NK-92 treated with Interleukin-12 subunit alpha and Interleukin-12 subunit beta, amount 100 ng/mL, for 24 hours (cell line): Measurements from ENCODE around the gene PPARD.
"Not testable (repeated sequence)": the region's sequence is repeated elsewhere in the genome, so short reads cannot be mapped to it uniquely, and the experiment has no call there.

Experiments
- DNase-seq: peaks from one replicate; lab custom pipeline; 2025; lab: John Stamatoyannopoulos, UW

The PPARD gene

DNA sequence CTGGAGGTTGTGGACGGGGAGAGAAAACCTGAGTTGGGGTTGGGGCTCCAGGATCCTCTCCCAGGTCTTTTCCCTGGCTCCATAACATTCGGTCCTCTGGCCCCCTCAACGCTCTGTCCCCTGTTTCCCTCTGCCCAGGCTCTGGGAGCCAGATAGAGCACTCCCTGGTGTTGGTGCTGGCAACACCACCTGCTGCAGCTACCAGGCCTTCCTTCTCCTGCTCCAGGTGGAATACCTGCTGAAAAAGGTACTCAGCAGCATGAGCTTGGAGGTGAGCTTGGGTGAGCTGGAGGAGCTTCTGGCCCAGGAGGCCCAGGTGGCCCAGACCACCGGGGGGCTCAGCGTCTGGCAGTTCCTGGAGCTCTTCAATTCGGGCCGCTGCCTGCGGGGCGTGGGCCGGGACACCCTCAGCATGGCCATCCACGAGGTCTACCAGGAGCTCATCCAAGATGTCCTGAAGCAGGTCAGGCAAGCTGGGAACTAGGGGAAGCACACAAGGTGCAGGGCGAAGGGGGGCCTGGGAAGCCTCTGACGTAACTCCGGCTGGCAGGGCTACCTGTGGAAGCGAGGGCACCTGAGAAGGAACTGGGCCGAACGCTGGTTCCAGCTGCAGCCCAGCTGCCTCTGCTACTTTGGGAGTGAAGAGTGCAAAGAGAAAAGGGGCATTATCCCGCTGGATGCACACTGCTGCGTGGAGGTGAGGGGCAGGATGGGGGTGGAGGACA, 30.1 kb upstream of the PPARD start:
- no peak for DNase-seq

GRCh38 chr6:35312807-35313206, 29.6 kb upstream of the PPARD start:
- DNase-seq, result no peak

- no peak for DNase-seq
These were observed 24.7 kb upstream of the PPARD start for GRCh38 chr6:35317483-35318195.

GRCh38 chr6:35318196-35319171, 23.9 kb upstream of the PPARD start:
- DNase-seq, result no peak

DNA sequence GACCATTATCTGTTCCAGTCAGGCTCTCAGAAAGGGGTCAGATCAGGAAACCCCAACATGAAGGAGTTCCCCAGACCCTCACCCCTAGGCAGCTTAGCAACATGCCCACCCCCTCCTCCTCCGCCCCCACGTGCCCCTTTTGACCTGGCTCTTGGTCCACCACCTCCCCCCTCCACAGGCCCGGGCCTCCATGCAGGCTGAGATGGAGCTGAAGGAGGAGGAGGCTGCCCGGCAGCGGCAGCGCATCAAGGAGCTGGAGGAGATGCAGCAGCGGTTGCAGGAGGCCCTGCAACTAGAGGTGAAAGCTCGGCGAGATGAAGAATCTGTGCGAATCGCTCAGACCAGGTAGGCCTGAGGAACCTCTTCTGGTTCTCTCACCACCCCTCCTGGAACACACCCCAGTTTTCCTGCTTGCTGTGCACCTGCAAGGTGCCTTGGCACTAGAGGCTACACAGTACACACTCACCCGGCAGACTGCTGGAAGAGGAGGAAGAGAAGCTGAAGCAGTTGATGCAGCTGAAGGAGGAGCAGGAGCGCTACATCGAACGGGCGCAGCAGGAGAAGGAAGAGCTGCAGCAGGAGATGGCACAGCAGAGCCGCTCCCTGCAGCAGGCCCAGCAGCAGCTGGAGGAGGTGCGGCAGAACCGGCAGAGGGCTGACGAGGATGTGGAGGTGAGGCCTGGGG, 22.9 kb upstream of the PPARD start:
- no peak for DNase-seq

- DNase-seq, result no peak
These were observed 22.3 kb upstream of the PPARD start for GRCh38 chr6:35320031-35320410.

GRCh38 chr6:35321091-35321490, 21.3 kb upstream of the PPARD start:
- no peak for DNase-seq

DNA sequence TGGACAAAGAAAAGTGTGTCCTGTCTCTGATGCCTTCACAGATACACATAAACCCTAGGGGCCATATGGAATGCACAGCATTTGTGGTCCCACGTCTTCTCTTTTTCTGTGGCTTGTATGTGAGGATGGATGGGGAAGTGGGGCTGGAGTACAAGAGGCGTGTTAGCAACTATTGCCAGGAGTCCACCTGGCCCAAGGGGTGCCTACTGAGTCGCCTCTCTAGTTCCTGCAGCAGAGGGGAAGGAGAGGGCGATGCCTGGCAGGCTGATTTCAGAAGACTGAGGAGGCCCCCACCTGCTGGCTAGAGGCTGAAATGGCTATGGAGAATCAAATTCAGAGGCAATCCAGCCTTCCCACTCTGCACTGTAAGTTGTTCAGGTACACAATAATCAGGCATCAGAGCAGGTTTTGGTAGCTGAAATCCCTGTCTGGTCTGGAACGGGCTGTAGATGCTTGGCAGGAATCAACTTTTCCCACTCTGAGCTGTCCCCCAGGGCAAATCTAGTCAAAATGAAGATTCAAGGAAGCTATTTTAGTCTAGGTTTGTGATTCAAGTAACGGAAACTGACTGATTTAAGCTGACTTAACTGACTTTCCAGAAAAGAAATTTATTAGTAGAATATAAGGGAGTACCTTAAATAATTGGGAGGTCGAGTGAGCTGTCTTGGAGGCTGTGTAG, 14.9 kb upstream of the PPARD start:
- peak; percentile 69 for DNase-seq

GRCh38 chr6:35328108-35328723, 14.1 kb upstream of the PPARD start:
- no peak for DNase-seq

- not testable (repeated sequence) for DNase-seq
These were observed 13.4 kb upstream of the PPARD start for GRCh38 chr6:35328965-35329364.

- no peak for DNase-seq
These were observed 11.7 kb upstream of the PPARD start for GRCh38 chr6:35330541-35331119.

- DNase-seq, result not testable (repeated sequence)
These were observed 10.1 kb upstream of the PPARD start for GRCh38 chr6:35332074-35332887.

GRCh38 chr6:35341557-35341956, 801 bp upstream of the PPARD start:
- DNase-seq, result no peak

- no peak for DNase-seq
These were observed 905 bp downstream of the PPARD start for GRCh38 chr6:35343092-35343834.

- no peak for DNase-seq
These were observed 1.6 kb downstream of the PPARD start for GRCh38 chr6:35343835-35344550.

- DNase-seq, result no peak
These were observed 9.1 kb downstream of the PPARD start for GRCh38 chr6:35351422-35351821.

- no peak for DNase-seq
These were observed 10.4 kb downstream of the PPARD start for GRCh38 chr6:35352735-35353134.
